Stimulated activated CD4-positive, alpha-beta T cell treated with anti-CD3 and anti-CD28 coated beads, Interleukin-1b, Interleukin-23, amount 100 ng/mL, for 48 hours (primary cell): ENCODE data around the gene IL34.

Experiments
- DNase-seq: peaks from one replicate; pipeline ENCODE4 v3.0.0-alpha.2; 2020

The IL34 gene

DNA sequence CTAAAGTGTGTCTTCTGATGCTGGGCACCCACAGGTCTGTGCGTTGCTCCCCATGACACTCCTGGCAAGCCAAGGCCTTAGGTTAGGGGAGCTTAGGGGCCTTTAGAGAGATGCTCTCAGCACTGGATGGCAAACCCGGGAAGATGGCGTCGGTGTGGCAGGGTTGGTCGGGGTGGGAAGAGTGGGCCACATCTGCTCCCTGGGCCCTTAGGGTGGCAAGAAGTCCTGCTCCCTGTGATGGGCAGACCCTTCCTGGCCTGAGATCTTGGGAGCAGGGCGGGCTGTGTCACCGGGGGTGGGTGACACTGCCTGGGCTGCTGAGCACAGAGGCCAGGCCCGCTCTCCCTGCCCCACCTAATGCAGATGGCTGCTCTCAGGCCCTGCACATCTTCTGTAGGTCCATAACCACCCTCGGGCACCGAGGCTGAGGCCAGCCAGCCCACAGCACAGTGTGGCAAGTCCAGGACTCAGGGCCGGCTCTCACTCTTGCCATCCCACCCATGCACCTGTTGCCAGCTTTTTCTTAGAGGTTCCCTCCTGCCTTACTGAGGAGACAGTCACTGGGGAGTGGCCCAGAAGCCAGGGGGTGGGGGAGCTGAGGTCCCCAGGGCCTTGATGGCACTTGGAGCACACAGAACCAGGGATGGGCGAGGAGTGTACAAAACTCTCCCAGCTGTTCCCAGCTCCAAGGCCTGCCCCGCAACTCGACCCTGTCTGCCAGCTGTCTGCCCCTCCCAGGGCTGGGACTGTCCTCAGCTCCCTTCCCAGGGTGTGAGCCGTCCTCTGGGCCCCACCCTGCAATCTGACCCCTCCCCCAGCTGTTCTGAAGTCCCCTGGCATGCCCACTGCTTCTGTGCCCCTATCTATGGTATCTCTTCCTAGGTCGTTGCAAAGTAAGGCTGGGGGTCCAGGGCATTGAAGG is 43.9 kb downstream of the IL34 start:
- no peak for DNase-seq

DNA sequence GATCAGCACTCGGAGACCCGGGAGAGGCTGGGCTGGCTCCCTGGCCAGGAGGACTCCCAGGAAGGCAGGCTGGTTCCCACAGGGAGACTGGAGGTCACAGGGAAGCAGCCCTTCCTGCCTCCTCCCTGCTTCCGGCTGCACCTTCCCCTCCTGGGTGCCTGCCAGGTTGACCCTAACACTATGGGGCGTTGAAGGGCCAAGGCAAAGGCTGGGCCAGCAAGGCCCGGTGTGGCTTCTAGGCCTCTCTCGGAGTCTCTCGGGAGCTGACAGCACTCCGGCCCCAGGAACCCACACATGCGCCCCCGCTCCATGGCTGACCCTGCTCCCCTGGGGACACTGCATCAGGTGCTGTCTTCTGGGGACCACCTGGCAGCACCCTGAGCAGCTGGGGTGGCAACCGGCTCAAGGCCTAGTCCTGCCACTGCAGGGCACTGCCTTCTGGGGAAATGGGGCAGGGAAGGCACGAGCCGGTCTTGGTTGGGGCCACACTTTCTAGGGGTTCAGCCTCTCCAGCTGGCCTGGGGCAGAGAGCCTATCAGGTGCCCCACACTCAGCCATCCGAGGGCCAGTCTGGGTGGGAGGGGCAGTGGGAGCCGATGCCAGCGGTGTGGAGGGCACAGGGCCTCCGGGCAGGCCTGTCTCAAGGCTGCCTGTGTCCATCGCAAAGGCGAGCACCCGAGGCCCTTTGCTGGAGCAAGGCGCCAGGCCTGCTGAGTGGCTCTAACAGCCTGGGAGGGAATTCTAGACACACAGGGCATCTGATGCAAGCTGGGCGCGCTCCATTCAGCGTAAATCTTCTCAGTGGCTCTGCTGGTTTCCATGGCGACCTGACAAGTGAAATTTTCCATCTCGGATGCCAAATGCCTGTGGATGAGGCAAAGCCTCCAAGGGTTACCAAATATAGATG is 45.1 kb downstream of the IL34 start:
- no peak for DNase-seq

DNA sequence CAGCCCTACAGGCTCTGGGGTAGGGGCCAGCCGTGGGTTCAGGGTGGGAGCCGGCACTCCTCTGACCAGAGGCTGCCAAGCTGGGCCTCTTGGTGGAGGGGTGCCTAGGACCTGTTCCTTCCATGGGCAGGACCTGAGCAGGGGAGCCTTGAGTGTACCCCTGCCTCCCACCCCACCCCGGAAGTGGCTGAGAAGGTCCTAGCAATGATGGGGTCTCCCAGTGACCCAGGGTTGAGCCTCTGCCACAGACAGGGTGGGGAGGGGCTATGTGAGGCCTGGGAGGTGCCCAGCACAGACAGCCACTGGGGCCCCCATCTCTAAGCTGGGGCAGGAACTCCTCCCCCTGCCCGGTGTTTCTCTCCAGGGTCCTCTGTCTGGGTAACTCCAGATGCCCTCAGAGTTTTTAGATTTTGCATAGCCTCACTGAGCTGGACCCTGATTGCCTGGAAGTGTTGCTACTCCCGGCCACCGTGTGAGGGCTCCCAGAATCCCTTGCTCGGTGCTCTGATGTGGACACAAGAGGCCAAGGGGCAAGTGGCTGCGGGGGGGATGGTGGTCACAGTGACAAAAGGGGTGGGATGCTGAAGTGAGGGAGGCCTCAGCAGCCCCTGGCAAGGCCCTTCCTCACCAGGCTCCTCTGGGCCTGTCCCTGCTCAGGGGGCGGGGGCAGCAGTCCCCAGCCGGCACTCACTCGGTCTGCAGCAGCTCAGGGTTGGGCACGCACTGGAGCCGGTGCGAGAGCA is 45.9 kb downstream of the IL34 start:
- DNase-seq, result no peak

DNA sequence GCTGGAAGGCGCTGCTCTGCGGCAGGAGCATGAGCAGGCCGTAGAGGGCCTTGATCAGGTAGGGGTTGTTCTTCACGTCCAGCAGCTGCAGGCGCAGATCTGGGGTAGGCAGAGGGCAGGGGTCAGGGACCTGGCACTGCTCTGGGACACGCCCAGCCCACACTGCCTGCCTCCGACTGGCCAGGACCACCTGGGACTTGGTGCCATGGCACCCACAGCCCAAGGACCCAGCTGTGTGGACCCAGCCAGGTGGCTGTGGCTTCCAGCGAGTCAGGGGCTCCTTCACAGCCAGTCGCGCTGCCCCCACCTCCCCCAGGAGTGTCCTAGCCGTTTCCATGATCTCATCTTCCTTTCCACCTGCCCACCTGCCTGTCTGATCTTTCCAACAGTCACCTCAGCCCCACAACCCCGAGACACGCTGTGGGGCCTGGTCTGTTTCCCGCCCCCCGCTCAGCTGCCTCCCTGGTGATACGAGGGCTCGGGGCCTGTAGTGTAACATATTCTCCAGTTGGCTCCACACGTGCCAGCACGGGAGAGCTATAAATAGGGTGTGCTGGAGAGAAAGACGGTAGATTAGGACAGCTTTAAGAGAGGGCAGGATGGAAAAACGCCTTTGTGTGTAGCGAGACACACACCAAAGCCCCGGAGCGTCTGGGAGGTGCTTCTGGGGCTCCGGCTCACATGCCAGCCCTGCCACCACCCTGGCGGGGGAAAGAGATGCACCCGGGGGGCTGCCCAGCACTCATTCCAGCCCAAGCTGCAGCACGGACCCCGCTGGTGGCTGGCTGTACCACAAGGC is 46.7 kb downstream of the IL34 start:
- DNase-seq, result no peak

DNA sequence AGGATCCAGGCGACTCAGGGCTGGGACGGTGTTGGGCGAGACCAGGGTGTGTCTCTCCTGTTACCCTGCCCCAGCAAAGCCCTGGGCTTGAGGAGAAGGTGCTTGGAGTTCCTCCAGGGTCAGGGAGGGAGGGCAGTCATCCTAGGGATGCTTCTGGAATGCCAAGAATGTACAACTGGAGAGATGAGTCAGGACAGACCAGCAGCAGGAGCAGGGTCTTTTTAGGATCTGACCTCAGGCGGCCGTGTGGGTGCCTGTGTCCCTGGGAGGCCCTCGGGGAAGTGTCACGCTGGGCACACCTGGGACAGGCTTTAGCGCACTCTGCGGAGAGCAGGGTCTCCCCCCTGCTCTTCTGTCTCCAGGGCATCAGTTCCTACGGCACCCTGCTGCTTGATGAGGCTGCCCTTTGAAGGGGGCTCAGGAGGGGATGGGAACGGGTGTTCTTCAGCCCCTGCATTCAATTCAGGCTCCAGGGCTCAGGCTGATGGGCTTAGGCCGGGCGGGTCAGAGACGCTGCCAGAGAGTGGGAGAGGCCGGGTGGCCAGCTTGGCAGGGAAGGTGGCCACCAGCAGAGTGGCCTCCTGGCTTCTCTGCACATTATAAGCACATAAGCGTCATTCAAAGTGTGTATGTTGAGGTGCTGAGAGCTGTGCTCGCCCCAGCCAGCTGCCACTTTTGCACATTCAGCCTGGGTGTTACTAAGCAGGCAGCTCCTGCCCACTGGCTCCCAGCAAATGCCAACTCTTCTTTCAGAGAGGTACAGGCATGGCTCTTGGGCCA is 47.9 kb downstream of the IL34 start:
- no peak for DNase-seq

DNA sequence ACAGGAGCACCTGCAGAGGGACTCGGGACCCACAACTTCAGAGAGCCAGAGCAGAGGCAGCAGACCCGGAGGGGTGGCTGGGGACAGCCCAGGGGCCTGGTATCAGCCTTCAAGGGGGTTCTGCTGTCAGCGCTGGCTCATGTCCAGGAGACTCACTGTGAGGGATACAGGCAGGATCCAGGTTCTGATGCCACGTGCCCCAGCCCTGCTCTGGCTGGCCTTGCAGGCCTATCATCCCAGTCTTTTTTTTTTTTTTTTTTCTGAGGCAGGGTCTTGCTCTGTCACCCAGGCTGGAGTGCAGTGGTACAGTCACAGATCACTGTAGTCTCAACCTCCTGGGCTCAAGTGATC is 48.5 kb downstream of the IL34 start:
- no peak for DNase-seq

DNA sequence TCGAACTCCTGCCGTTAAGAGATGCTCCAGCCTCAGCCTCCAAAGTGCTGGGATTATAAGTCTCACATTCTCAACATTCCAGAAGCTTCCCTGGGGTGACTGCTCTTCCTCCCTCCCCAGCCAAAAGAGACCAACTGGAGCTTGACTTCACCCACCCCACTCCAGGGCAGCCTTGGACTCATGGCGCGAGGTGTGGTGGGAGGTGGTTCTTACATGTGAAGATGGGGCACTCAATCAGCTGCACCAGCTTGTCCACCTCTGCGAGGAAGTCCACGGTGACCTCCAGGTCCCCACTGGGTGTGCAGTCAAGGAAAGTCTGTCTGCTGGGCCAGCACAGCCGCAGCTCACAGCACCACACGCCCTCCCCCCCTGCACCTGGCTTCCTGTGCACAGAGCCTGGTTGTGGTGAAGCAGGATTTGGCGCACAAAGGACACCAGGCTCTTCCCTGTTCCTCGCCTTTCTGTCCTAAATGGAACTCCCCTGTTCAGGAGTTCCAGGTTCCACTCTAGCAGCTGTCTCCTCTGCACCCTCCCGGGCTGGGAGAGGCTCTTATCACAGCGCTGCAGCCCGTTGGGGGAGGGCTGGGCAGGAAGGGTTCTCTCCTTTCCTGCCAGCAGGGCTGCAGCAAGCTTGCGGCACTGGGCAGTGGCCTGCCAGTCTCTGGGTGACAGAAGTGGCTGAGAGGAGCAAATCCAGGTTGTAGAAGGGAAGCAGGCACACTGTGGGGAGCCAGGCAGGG is 49.1 kb downstream of the IL34 start:
- DNase-seq, result no peak

DNA sequence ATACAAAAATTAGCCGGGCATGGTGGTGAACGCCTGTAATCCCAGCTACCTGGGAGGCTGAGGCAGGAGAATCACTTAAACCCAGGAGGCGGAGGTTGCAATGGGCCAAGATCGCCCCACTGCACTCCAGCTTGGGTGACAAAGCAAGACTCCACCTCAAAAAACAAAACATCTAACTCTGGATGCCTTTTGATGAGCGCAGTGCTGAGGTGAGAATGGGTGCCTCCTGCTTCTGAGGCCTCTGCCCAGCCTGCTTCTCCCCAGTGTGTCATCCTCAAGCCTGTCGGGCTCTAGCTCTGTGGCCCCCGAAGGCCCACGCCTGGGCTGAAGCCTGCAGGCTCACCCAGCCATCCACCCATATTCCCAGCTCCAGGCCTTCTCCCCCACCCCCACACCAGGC is 50.0 kb downstream of the IL34 start:
- DNase-seq, result no peak

DNA sequence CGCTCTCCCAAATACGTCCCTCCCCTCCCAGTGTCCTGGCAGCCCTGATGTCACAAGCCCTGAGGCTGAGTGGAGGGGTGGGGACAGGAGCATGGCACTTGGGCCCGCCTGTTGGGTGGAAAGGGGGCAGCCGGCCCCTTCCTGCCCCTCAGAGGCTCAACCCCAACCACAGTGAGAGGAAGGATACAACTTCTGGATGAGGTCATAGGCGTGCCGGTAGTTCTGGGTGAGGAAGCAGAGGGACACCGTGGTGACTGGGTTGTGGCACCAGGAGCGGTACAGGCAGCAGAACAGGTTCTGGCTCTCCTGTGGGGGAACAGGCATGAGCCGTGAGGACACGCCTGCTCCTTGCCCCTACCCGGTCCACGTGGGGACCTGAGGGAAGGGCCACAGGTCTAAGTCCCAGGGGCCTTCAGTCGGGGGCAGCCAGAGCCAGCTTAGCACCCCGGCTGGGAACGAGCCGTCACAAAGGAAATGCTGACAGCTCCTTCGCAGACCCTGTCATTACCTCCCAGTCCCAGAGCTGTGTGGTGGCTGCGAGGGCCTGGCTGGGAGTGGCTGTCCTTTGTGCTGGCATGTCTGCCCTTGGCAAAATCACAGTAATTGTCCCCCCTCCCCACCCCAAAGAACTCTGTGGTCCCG is 50.7 kb downstream of the IL34 start:
- DNase-seq, result no peak

DNA sequence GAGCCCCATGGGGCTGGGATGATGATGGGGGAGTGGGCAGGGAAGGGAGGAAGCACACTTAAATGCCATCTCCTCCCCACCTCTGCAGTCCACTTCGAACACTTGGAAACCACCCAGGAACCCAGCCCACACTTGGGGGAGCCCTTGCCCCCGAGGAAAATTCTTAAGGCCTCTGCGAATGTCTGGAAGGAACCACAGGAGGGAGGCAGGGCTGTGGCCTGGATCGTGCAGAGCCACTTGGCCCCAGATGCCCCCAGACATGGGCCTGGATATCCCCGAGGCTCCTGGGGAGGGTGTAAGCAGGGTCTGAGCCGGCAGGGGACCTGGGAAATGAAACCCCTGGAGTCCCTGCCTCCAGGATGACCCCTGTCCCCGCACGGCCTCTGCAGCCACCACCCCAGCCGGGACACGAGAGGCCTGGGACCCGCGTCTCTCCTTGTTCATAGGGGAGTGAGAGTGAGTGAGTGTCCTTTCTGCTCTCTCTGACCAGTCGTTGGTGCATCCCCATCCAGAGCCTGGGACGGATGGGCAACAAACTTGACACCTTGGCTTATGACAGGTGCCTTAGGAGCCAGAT is 51.3 kb downstream of the IL34 start:
- DNase-seq, result no peak

DNA sequence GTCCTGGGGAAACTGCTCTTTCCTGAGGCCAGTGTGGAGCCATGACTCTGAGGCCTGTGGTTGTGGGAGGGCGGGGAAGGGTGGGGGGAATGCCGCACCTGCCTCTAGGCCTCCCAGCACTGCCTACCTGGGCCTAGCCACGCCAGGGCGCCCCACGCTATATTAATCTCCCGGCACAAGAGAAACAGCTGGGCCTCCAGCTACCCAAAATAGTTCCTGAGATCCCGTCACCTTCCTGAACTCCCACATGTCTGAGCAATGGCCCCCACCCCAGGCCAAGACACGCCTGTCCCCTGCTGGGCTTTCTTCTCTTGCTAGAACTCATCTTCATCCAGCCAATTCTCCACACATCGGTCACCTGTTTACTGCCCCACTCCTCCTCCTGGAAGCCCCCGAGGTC is 52.5 kb downstream of the IL34 start:
- no peak for DNase-seq

DNA sequence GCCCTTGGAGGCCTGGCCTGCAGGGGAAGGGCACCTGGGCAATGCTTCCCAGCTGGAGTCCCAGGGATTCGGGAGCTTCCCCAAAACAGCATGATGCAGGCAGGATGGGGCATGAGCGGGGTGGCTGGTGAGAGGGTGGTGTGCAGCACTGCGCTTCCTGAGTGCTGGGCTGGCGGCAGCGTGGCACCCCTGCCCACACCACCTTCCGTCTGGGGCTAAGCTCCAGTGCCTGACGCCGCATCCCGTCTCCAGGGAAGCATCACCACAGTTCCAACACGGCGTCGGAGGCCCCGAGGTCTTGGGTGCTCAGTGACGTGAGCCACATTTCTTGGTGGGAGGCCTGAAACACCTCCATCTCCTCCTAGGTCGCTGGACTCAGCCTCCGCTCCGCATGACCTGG is 53.3 kb downstream of the IL34 start:
- DNase-seq, result no peak

DNA sequence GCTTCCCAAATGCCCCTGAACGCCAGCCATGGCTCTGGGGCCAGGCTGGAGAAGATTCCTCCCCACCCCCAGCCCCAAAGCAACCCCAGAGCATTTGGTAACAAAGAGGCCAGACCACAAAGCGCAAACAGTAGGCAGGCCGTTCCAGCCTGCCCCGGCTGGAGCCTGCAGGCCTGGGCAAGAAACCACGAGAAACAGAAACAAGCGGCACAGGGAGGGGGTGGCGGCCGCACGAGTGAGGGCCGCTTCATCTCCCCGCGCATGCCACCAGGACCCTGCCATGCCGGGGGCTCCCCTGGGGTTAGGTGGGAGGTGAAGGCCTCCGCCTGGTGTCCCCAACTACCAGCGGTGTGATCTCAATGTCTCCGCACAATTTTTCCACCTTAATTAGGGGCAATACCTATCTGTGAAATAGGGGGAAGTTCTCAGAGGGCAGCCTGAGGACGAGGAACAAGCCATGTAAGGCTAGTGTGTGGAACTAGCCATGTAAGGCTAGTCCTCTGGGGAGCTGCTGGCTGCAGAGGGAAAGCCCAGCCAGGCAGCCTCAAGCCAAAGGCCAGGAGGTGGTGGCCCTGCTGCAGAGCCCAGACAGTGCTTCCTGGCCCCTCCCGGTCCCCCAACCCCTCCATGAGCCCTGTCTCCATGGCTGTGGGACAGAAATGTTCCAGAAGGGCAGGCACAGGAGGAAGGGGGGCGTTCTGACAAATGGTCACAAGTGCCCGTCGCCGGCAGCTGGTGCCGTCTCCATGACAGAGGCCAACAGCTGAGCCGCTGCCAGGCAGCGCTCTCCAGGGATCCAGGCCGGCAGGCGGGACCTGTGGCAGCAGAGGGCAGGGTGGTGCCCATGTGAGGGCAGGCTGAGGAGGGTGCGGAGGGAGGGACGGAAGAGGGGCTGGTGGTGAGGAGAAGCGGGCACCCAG is 54.0 kb downstream of the IL34 start:
- no peak for DNase-seq

DNA sequence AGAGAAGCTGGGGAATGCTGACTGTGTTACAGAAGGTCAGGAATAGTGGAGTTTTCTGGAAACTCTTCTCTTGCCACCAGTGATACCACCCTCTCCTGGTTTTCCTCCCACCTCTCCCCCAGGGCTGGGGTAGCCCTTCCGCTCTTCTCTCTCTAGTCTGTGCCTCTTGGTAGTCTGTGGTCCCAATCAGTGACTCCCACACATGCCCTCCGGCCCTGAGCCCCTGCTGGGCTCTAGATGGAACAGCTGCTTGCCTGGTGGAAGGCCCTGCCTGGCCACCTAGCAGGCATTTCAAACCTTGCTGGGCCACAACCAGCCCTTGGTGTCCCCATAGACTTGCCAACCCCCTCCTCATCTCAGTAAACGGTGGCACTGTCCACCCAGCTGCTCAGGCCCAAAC is 54.7 kb downstream of the IL34 start:
- DNase-seq, result no peak

DNA sequence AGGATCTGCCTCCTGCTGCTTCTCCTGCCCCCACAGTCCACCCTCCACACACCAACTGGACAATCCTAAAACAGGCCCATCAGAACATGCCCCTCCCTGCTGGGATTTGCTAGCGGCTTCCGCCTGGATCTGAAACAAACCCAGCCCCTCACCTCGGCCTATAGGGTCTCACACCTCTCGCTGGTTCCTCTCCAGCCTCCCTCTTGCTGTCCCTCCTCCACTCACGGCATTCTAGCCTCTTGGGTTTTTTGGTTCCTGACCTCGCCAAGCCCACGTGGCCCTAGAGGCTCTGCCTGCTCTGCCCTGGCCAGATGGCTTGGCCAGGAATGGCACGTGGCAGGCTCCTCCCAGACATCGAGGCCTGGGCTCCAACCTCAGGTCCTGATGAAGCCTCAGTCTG is 55.2 kb downstream of the IL34 start:
- no peak for DNase-seq

DNA sequence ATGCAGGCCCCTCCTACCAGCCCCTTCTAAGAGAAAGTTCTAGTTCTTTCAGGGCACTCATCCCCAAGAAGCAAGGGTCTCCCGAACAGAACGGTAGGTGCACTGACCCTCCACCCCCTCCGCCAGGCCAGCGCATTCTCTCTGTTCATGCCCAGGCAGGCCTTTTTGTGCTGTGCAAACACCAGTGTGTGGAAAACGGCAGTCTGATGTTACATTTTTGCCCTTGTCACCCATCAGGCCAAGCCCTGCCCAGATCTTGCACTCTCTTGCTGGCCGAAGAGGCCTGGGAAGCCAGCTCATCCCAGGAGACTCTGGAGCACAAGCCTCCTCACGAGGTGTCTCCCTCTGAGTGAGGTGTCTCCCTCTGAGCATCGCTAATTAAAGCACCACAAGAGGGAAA is 55.6 kb downstream of the IL34 start:
- DNase-seq, result no peak

DNA sequence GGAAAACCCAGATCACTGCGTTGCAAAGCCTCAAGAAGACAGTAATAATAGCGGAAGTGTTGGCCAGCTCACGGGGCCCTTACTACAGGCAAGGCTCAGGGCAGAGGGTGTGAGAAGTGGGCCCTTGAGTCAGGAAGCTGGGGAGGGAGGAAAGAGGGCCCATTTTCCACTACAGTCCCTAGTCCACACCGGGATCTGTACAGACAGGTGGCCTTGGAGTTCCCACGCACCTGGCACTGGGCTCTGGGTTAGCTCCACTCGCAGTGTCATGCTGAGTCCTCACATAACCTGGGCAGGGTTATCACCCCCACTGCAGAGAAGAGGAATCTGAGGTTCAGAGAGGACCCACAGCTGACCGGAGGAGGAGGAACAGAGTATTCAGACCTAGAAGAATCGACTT is 56.3 kb downstream of the IL34 start:
- DNase-seq, result no peak

DNA sequence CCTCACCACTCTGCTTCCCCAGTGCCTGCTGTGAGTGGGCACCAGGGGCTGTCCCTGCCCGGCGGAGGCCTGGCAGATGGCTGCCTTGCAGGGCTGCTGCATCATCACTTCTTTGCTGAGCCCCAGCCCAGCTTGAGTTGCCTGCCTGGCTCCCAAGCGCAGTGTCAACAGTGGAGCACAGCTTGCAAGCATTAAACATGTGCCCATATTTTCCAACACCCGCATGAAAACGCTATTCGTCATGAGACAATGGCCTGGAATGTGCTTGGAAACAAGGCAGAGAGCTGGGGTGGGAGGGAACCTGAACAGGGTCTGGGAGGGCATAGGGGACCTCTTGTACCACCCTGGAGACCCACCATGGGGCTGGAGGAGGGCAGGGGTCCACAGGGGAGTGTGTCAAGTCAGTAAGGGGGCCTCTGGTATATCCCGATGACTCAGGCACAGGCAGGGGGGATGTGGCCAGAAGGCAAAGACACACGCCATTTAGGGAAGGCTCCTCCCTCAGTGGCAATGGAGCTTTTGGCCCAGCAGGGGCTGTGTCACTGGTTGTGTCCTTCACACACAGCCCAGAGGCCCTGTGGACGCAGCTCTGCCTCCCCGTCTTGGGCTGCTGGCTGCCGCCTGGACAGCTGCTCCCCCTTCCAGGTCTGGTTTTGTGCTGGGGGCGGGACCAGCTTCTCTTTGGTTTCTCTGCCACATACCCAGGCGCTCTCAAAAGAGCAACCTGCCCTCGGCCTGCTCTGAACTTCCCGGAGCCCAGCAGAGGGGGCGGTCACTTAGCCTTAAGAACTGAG is 56.9 kb downstream of the IL34 start:
- DNase-seq, result no peak
